HG02885 (cell line): Measurements from ENCODE around the gene ATP13A2.

Source experiments
- ATAC-seq: cut with Tn5 transposase; IDR thresholded peaks from one replicate; pipeline ENCODE4 v1.9.1; 2021; ENCODE audit warnings: mild to moderate bottlenecking; ENCODE audit not compliant: unreplicated experiment, poor library complexity

The ATP13A2 gene

GRCh38 chr1:17008208-17008855, 3.4 kb downstream of the ATP13A2 start:
- ATAC-seq = no peak

GRCh38 chr1:17007121-17007520, 4.6 kb downstream of the ATP13A2 start:
- no peak for ATAC-seq

DNA sequence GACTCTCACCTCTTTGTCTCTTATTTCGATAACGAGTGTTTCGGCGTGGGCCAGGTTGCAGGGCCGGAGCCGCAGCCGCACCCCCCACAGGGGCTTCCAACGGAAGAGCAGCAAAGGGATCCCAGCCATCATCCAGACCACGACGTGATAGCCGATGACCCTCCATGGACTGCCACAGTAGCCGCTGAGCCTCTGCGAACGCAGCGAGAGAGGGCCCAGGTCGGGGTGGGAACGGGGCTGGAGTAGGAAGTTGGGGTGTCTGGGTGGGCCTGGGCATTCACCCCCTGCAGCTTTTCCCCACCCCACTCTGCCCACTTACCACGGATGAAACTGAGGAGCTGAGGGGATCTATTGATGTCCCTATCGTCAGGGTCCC, 6.4 kb downstream of the ATP13A2 start:
- ATAC-seq = no peak

GRCh38 chr1:17004466-17005364, 7.0 kb downstream of the ATP13A2 start:
- no peak for ATAC-seq

DNA sequence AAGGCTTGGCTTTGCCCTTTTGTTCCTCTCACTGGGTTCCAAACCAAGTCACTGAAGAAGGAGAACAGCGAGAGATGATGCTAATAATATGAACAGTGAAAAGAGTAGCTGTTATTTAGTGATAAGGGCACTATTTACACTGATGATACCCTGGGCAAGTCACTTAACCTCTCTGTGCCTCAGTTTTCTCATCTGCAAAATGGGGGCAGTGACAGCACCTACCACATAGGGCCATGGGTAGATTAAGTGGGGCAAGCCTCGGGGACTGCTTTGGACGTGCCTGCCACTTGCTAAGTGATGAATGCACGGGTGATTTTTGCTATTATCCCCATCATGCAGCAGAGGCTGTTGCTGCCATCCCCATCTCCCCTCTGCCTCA, 9.2 kb downstream of the ATP13A2 start:
- no peak for ATAC-seq

DNA sequence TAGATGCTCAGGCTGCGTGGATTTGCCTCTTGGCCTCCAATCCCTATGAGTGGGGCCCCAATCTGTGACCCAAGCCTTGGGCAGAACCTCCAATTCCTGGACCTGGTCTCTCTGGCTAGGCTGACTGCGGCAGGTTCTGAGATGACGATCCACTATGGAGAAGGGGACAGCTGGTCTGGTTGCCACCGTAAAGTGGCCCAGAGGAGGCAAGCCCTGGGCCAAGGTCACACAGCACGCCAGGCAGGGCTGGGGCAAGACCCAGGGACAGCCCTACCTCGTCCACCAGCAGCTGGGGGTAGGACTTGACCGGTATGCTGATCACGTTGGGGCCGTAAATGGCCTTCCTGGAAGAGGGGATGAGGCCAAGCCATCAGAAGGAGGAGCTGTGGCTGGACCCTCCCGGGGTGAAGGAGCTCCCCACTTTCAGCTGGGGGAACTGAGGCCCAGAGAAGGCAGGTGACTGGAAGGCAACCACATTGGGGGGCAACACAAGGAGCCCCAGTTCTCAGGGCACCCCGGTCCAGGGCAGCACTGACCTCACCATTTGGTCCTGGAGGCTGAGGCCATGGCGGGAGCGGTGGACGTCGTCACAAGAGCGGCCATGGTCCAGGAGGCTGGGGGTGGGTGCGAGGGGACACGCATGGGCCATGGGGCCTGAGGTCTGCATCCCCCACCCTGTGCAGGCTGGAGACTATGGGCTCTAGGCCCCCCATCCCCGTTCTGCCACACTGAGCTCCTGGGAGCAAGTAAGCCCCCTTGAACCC, 9.8 kb downstream of the ATP13A2 start:
- no peak for ATAC-seq

- no peak for ATAC-seq
Observed at GRCh38 chr1:16999863-17000262, 11.9 kb downstream of the ATP13A2 start.

DNA sequence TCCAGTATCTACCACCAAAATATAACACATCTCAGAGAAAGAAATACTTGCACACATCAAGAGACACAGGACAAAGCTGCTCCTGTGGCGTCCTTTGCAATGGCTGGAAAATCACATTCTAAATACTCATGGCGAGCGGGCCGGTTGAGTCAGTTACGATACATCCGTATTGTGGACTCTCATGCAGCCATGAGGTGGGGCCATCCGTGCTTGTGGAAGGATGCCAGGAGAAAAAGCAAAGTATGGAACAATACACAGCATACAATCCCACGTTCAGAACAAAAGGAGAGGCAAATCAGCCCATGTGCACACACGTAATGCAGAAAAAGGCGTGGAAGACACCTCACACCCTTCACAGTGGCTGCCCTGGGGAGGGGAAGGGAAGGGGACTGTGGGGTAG, 13.1 kb downstream of the ATP13A2 start:
- no peak for ATAC-seq

- ATAC-seq = no peak
Observed at GRCh38 chr1:16996845-16997244, 14.9 kb downstream of the ATP13A2 start.

- ATAC-seq = no peak
Observed at GRCh38 chr1:16993521-16994038, 18.1 kb downstream of the ATP13A2 start.

GRCh38 chr1:16992675-16993074, 19.1 kb downstream of the ATP13A2 start:
- ATAC-seq = no peak

- no peak for ATAC-seq
Observed at GRCh38 chr1:16992102-16992501, 19.6 kb downstream of the ATP13A2 start.

DNA sequence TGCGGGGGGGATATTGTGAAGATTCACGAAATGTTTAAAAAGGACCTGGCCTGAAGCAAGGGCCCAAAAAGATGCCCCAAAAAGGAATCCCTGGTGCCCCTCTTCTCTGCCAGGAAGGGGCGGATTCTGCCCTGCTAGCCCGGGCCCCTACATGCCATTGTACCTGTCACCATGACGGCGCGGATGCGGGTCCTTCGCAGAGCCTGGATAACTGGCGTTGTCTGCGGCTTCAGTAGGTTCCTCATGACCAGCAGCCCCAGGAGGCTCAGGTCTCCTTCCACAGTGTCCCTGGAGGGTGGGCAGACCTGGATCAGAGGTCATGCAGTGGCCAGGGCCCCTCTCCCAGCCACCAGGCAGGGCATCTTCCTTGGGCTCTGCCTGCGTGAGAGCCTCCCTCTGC, 20.2 kb downstream of the ATP13A2 start:
- no peak for ATAC-seq

- no peak for ATAC-seq
Observed at GRCh38 chr1:16989676-16990391, 21.9 kb downstream of the ATP13A2 start.

DNA sequence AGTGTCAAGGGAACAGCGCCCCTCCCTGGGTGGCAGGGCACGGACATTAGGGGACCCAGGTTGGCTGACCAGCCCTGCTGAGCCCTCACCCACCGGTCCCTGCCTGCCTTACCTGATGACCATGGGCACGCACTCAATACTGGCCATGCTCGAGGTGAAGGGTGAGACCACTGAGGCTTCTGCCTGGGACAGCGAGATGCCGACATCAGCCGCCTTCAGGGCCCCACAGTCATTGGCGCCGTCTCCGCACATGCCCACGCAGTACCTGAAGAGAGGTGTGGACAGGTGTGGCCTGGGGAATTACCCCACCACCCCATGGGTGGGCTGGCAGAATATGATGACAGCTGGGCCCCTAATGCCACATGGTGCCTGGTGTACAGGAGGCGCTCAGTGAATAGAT, 23.5 kb downstream of the ATP13A2 start:
- no peak for ATAC-seq

- no peak for ATAC-seq
Observed at GRCh38 chr1:16986962-16987361, 24.8 kb downstream of the ATP13A2 start.

DNA sequence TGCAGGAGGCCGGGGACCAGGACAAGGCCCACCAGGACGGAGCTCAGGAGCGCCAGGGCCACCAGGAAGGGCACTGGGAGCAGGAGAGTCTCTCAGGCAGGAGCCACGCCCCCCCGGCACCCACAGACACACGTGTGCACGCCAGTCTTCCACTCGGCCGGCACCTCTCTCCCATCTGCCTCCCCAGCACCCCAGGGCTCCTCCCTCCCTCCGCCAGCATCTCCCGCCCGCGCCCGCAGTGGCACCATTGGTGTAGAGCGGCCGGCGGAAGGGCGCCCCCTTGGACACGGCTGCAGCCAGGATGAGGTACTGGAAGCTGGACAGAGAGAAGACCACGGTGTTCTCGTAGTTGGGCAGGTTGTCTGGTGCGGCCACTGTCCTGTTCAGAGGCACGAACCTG, 25.2 kb downstream of the ATP13A2 start:
- no peak for ATAC-seq

- ATAC-seq = no peak
Observed at GRCh38 chr1:16986113-16986512, 25.6 kb downstream of the ATP13A2 start.

GRCh38 chr1:16984717-16985116, 27.0 kb downstream of the ATP13A2 start:
- ATAC-seq = no peak

DNA sequence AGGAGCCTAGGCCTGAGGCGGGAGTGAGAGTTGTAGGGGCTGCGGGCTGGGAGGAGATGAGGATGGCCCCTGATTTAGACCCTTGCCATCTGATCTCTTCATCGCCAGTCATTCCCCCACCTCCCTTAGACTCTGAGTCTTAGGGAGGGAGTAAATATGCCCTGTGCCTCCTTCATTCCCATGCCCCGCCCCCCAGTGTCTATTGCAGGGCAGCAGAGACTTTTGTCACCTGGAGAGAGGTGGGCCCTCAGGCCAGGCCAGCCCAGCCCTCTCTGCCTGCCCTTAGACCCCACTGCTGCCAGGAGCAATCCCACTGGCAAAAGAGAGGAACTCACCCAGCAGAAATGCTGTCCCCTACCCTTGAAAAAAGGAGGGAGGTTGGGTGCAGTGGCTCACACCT, 28.1 kb downstream of the ATP13A2 start:
- no peak for ATAC-seq
